ENCODE results near the gene RILP. TPM values are rescaled to one million over a fixed set of nuclear protein-coding genes. Genes with fewer than 3 reads are reported as not detected.

The RILP gene
- total RNA-seq, 3 donors from 2014 or later = 2.0 to 2.7 (median 2.3) TPM

- no peaks in the 10 kb centered on the region for H3K9me3 Mint-ChIP-seq
- H3K36me3 Mint-ChIP-seq (ENCODE audit: insufficient read depth) = no peaks in the 10 kb centered on the region
- ATAC-seq (no peak), DNase-seq (no peak)
- H3K27me3 Mint-ChIP-seq (ENCODE audit: low read depth) = peaks cover 4% of the 10 kb centered on the region
- peak overlapping the region; percentile 73 for H3K4me3 Mint-ChIP-seq
- peaks cover 19% of the 10 kb centered on the region for H3K4me1 Mint-ChIP-seq (ENCODE audit: low read depth)
Observed at GRCh38 chr17:1627182-1627981, 22.3 kb downstream of the RILP start.

- ATAC-seq = no peak
- peaks cover 19% of the 10 kb centered on the region for H3K4me1 Mint-ChIP-seq (ENCODE audit: low read depth)
Observed at GRCh38 chr17:1626333-1626732, 23.3 kb downstream of the RILP start.

GRCh38 chr17:1625581-1625980 lies 24.1 kb downstream of the RILP start:
- H3K36me3 Mint-ChIP-seq (ENCODE audit: insufficient read depth) = peaks cover 2% of the 10 kb centered on the region
- peaks cover 4% of the 10 kb centered on the region for H3K27me3 Mint-ChIP-seq (ENCODE audit: low read depth)
- peaks cover 17% of the 10 kb centered on the region for H3K4me1 Mint-ChIP-seq (ENCODE audit: low read depth)
- ATAC-seq = no peak
- H3K4me3 Mint-ChIP-seq = no peak overlapping the region
- DNase-seq = no peak
- no peaks in the 10 kb centered on the region for H3K9me3 Mint-ChIP-seq

More at GRCh38 chr17:1626333-1626732, 23.3 kb downstream of the RILP start:
- no peaks in the 10 kb centered on the region for H3K36me3 Mint-ChIP-seq (ENCODE audit: insufficient read depth)
- H3K4me3 Mint-ChIP-seq = peak overlapping the region; percentile 73
- no peaks in the 10 kb centered on the region for H3K9me3 Mint-ChIP-seq
- no peak for DNase-seq
- H3K27me3 Mint-ChIP-seq (ENCODE audit: low read depth) = peaks cover 4% of the 10 kb centered on the region

- H3K4me1 Mint-ChIP-seq (ENCODE audit: low read depth) = peaks cover 14% of the 10 kb centered on the region
- ATAC-seq = no peak
- no peak overlapping the region for H3K4me3 Mint-ChIP-seq
- peaks cover 2% of the 10 kb centered on the region for H3K36me3 Mint-ChIP-seq (ENCODE audit: insufficient read depth)
- peaks cover 4% of the 10 kb centered on the region for H3K27me3 Mint-ChIP-seq (ENCODE audit: low read depth)
- H3K9me3 Mint-ChIP-seq = no peaks in the 10 kb centered on the region
- no peak for DNase-seq
Observed at GRCh38 chr17:1625053-1625452, 24.6 kb downstream of the RILP start.

GRCh38 chr17:1624650-1625049 lies 25.0 kb downstream of the RILP start:
- DNase-seq = no peak
- H3K27me3 Mint-ChIP-seq (ENCODE audit: low read depth) = peaks cover 4% of the 10 kb centered on the region
- ATAC-seq = no peak
- H3K4me1 Mint-ChIP-seq (ENCODE audit: low read depth) = peaks cover 12% of the 10 kb centered on the region
- no peaks in the 10 kb centered on the region for H3K9me3 Mint-ChIP-seq
- H3K36me3 Mint-ChIP-seq (ENCODE audit: insufficient read depth) = peaks cover 2% of the 10 kb centered on the region
- H3K4me3 Mint-ChIP-seq = no peak overlapping the region

- H3K9me3 Mint-ChIP-seq = no peaks in the 10 kb centered on the region
- no peak overlapping the region for H3K4me3 Mint-ChIP-seq
- no peak for DNase-seq
- peaks cover 4% of the 10 kb centered on the region for H3K27me3 Mint-ChIP-seq (ENCODE audit: low read depth)
- H3K4me1 Mint-ChIP-seq (ENCODE audit: low read depth) = peaks cover 12% of the 10 kb centered on the region
- H3K36me3 Mint-ChIP-seq (ENCODE audit: insufficient read depth) = peaks cover 2% of the 10 kb centered on the region
- ATAC-seq = no peak
Observed at GRCh38 chr17:1623057-1623630, 26.5 kb downstream of the RILP start.

- Mint-ChIP-seq H3K36me3 (ENCODE audit: insufficient read depth) (peaks cover 2% of the 10 kb centered on the region), H3K27me3 (ENCODE audit: low read depth) (no peaks in the 10 kb centered on the region), H3K4me3 (no peak overlapping the region), H3K9me3 (no peaks in the 10 kb centered on the region), H3K4me1 (ENCODE audit: low read depth) (peaks cover 1% of the 10 kb centered on the region)
- ATAC-seq = no peak
- no peak for DNase-seq
Observed at GRCh38 chr17:1621273-1621954, 28.3 kb downstream of the RILP start.

GRCh38 chr17:1620486-1620885 lies 29.2 kb downstream of the RILP start:
- Mint-ChIP-seq H3K9me3 (no peaks in the 10 kb centered on the region), H3K4me3 (no peak overlapping the region), H3K27me3 (ENCODE audit: low read depth) (no peaks in the 10 kb centered on the region), H3K4me1 (ENCODE audit: low read depth) (no peaks in the 10 kb centered on the region), H3K36me3 (ENCODE audit: insufficient read depth) (peaks cover 2% of the 10 kb centered on the region)
- DNase-seq (no peak), ATAC-seq (no peak)

GRCh38 chr17:1617620-1618174 lies 32.0 kb downstream of the RILP start:
- Mint-ChIP-seq H3K4me3 (no peak overlapping the region), H3K9me3 (no peaks in the 10 kb centered on the region), H3K36me3 (ENCODE audit: insufficient read depth) (peaks cover 2% of the 10 kb centered on the region), H3K27me3 (ENCODE audit: low read depth) (no peaks in the 10 kb centered on the region), H3K4me1 (ENCODE audit: low read depth) (no peaks in the 10 kb centered on the region)
- DNase-seq (no peak), ATAC-seq (no peak)

GRCh38 chr17:1616101-1616500 lies 33.6 kb downstream of the RILP start:
- peaks cover 2% of the 10 kb centered on the region for H3K36me3 Mint-ChIP-seq (ENCODE audit: insufficient read depth)
- no peak for DNase-seq
- no peaks in the 10 kb centered on the region for H3K27me3 Mint-ChIP-seq (ENCODE audit: low read depth)
- no peak for ATAC-seq
- H3K4me1 Mint-ChIP-seq (ENCODE audit: low read depth) = no peaks in the 10 kb centered on the region
- no peak overlapping the region for H3K4me3 Mint-ChIP-seq
- no peaks in the 10 kb centered on the region for H3K9me3 Mint-ChIP-seq

- Mint-ChIP-seq H3K27me3 (ENCODE audit: low read depth) (no peaks in the 10 kb centered on the region), H3K4me1 (ENCODE audit: low read depth) (peaks cover 13% of the 10 kb centered on the region), H3K9me3 (no peaks in the 10 kb centered on the region), H3K4me3 (no peak overlapping the region), H3K36me3 (ENCODE audit: insufficient read depth) (no peaks in the 10 kb centered on the region)
- DNase-seq (no peak), ATAC-seq (no peak)
Observed at GRCh38 chr17:1612400-1612799, 37.3 kb downstream of the RILP start.

- Mint-ChIP-seq H3K27me3 (ENCODE audit: low read depth) (no peaks in the 10 kb centered on the region), H3K9me3 (no peaks in the 10 kb centered on the region), H3K36me3 (ENCODE audit: insufficient read depth) (no peaks in the 10 kb centered on the region), H3K4me1 (ENCODE audit: low read depth) (peaks cover 20% of the 10 kb centered on the region), H3K4me3 (no peak overlapping the region)
- DNase-seq (no peak), ATAC-seq (no peak)
Observed at GRCh38 chr17:1611715-1612114, 38.0 kb downstream of the RILP start.

- Mint-ChIP-seq H3K4me1 (ENCODE audit: low read depth) (peaks cover 26% of the 10 kb centered on the region), H3K4me3 (no peak overlapping the region), H3K27me3 (ENCODE audit: low read depth) (no peaks in the 10 kb centered on the region), H3K9me3 (no peaks in the 10 kb centered on the region), H3K36me3 (ENCODE audit: insufficient read depth) (no peaks in the 10 kb centered on the region)
- DNase-seq (no peak), ATAC-seq (no peak)
Observed at GRCh38 chr17:1608676-1609075, 41.0 kb downstream of the RILP start.

GRCh38 chr17:1607971-1608320 lies 41.7 kb downstream of the RILP start:
- Mint-ChIP-seq H3K36me3 (ENCODE audit: insufficient read depth) (no peaks in the 10 kb centered on the region), H3K9me3 (no peaks in the 10 kb centered on the region), H3K4me3 (peak overlapping the region; percentile 29), H3K4me1 (ENCODE audit: low read depth) (peaks cover 26% of the 10 kb centered on the region), H3K27me3 (ENCODE audit: low read depth) (no peaks in the 10 kb centered on the region)
- no peak for DNase-seq
- no peak for ATAC-seq
